Neuronal stem cell (in vitro differentiated cells): ENCODE data around the gene CNTN5.
A peak's percentile ranks its signal among the peaks of the same experiment; 100 is the strongest.

Experiments used
- DNase-seq: peaks from one replicate; pipeline ENCODE4 v3.0.0-alpha.2; 2013; ENCODE audit warnings: low spot score
- H2AFZ ChIP-seq: one replicate; pipeline ENCODE4 v1.6.1; 2013; ENCODE audit warnings: mild to moderate bottlenecking, low read length, inconsistent platforms
- H2AK5ac ChIP-seq: 2 replicates; pipeline ENCODE4 v1.6.1; 2013; ENCODE audit warnings: low read depth, mild to moderate bottlenecking, inconsistent platforms, low read length, moderate library complexity, mixed read lengths
- H2BK120ac ChIP-seq: 2 replicates; pipeline ENCODE4 v1.6.1; 2013; ENCODE audit warnings: low read depth, mild to moderate bottlenecking, inconsistent platforms, low read length, moderate library complexity, mixed read lengths
- H2BK12ac ChIP-seq: one replicate; pipeline ENCODE4 v1.6.1; 2013; ENCODE audit warnings: low read length, inconsistent platforms
- H2BK15ac ChIP-seq: 2 replicates; pipeline ENCODE4 v1.6.1; 2013; ENCODE audit warnings: mild to moderate bottlenecking, low read length, inconsistent platforms, mixed read lengths
- H2BK5ac ChIP-seq: one replicate; pipeline ENCODE4 v1.6.1; 2013; ENCODE audit warnings: inconsistent platforms, mild to moderate bottlenecking, low read length, moderate library complexity
- H3K14ac ChIP-seq: one replicate; pipeline ENCODE4 v1.6.1; 2013; ENCODE audit warnings: low read length, inconsistent platforms
- H3K18ac ChIP-seq: 2 replicates; pipeline ENCODE4 v1.6.1; 2013; ENCODE audit warnings: low read length, inconsistent platforms
- H3K23ac ChIP-seq: 2 replicates; pipeline ENCODE4 v1.6.1; 2013; ENCODE audit warnings: low read depth, mild to moderate bottlenecking, mixed read lengths, low read length, inconsistent platforms; ENCODE audit not compliant: poor library complexity
- H3K27ac ChIP-seq: replicated peaks from 3 replicates; pipeline ENCODE4 v1.5.1; 2013; ENCODE audit warnings: low read length, inconsistent platforms
- H3K27me3 ChIP-seq, 3 experiments: 2 replicates each; pipeline ENCODE4 v1.6.1; 2013; ENCODE audit warnings: low read length in 3 of 3, mild to moderate bottlenecking in 2 of 3, inconsistent platforms in 1 of 3, low read depth in 1 of 3, mixed read lengths in 1 of 3, moderate library complexity in 1 of 3; ENCODE audit not compliant: control insufficient read depth in 3 of 3, insufficient read depth in 3 of 3
- H3K36me3 ChIP-seq, 2 donors: replicated peaks in 1 of 2; 2 replicates each; pipeline ENCODE4 v1.6.1; 2013; ENCODE audit warnings: low read length in 2 of 2; ENCODE audit not compliant: control insufficient read depth in 2 of 2, insufficient read depth in 2 of 2
- H3K4ac ChIP-seq: 2 replicates; pipeline ENCODE4 v1.6.1; 2013; ENCODE audit warnings: inconsistent platforms, mild to moderate bottlenecking, low read length, moderate library complexity
- H3K4me1 ChIP-seq, 2 donors: 1 replicate in 1 of 2; 2 replicates in 1 of 2; pipeline ENCODE4 v1.6.1; 2013; ENCODE audit warnings: low read length in 2 of 2, low read depth in 1 of 2; ENCODE audit not compliant: control insufficient read depth in 2 of 2, insufficient read depth in 1 of 2
- H3K4me2 ChIP-seq: one replicate; pipeline ENCODE4 v1.6.1; 2013; ENCODE audit warnings: mild to moderate bottlenecking, low read length, inconsistent platforms; ENCODE audit not compliant: insufficient read depth, poor library complexity, severe bottlenecking
- H3K4me3 ChIP-seq, 2 donors: 2 replicates each; pipeline ENCODE4 v1.5.1; 2013; ENCODE audit warnings: low read length in 2 of 2, mild to moderate bottlenecking in 2 of 2, inconsistent platforms in 1 of 2, moderate library complexity in 1 of 2
- H3K79me1 ChIP-seq: one replicate; pipeline ENCODE4 v1.6.1; 2013; ENCODE audit warnings: low read depth, mild to moderate bottlenecking, inconsistent platforms, low read length, moderate library complexity
- H3K9ac ChIP-seq: one replicate; pipeline ENCODE4 v1.6.1; 2013; ENCODE audit warnings: mild to moderate bottlenecking, low read depth, low read length, inconsistent platforms; ENCODE audit not compliant: poor library complexity
- H3K9me3 ChIP-seq, 2 donors: replicated peaks in 1 of 2; 2 replicates each; pipeline versions ENCODE3 to v1.6.1; 2013; ENCODE audit warnings: low read length in 2 of 2, mild to moderate bottlenecking in 2 of 2, inconsistent platforms in 1 of 2, low read depth in 1 of 2, mixed read lengths in 1 of 2, moderate library complexity in 1 of 2; ENCODE audit not compliant: control insufficient read depth in 2 of 2, insufficient read depth in 1 of 2
- H4K8ac ChIP-seq: one replicate; pipeline ENCODE4 v1.6.1; 2013; ENCODE audit warnings: low read depth, mild to moderate bottlenecking, inconsistent platforms, low read length, moderate library complexity
- H4K91ac ChIP-seq: one replicate; pipeline ENCODE4 v1.6.1; 2013; ENCODE audit warnings: low read length, low read depth, mild to moderate bottlenecking, inconsistent platforms; ENCODE audit not compliant: poor library complexity
- WGBS, 2 donors: extraction: QIAGEN DNeasy Blood & Tissue Kit; methylation state at CpG; one replicate each; pipeline ENCODE4 v1.1.7; 2013; ENCODE audit warnings: missing lambda C conversion rate in 2 of 2, mixed read lengths in 1 of 2; ENCODE audit not compliant: insufficient read length in 2 of 2, insufficient replicate concordance in 1 of 2; ENCODE audit errors: extremely low coverage in 2 of 2; 5-methylcytosine and 5-hydroxymethylcytosine counted together

The CNTN5 gene

GRCh38 chr11:100340466-100341319 is 1319.9 kb downstream of the CNTN5 start:
- H3K27me3 ChIP-seq = no peaks in the 10 kb centered on the region
- H3K4ac ChIP-seq = no peak overlapping the region
- H3K4me3 ChIP-seq = no peak overlapping the region
- H3K9ac ChIP-seq = no peak overlapping the region
- no peak overlapping the region for H2BK15ac ChIP-seq
- H2AK5ac ChIP-seq = no peak overlapping the region
- no peak overlapping the region for H2BK12ac ChIP-seq
- peak overlapping the region; percentile 60 for H2AFZ ChIP-seq
- no peaks in the 10 kb centered on the region for H3K36me3 ChIP-seq
- no peak overlapping the region for H3K27ac ChIP-seq
- H3K79me1 ChIP-seq = peaks cover 2% of the 10 kb centered on the region
- DNase-seq = no peak
- no peak overlapping the region for H2BK5ac ChIP-seq
- H3K23ac ChIP-seq = no peak overlapping the region
- H4K91ac ChIP-seq = no peak overlapping the region
- peaks cover 0 to 4% of the 10 kb centered on the region in 2 donors for H3K4me1 ChIP-seq
- no peak overlapping the region for H3K18ac ChIP-seq
- H3K4me2 ChIP-seq = no peak overlapping the region
- no CpG with 5 or more reads among the region's 9 CpGs for WGBS, 2 donors
- H2BK120ac ChIP-seq = no peak overlapping the region
- H4K8ac ChIP-seq = no peak overlapping the region
- H3K9me3 ChIP-seq = peaks cover 3 to 4% of the 10 kb centered on the region in 2 donors
- H3K14ac ChIP-seq = no peak overlapping the region

- H4K8ac ChIP-seq = no peak overlapping the region
- no peak overlapping the region for H3K4ac ChIP-seq
- H3K4me2 ChIP-seq = no peak overlapping the region
- H2BK12ac ChIP-seq = no peak overlapping the region
- no peak overlapping the region for H3K4me3 ChIP-seq
- H2BK15ac ChIP-seq = no peak overlapping the region
- H3K4me1 ChIP-seq = no peaks in the 10 kb centered on the region
- no peak overlapping the region for H3K9ac ChIP-seq
- H2AFZ ChIP-seq = no peak overlapping the region
- H3K36me3 ChIP-seq = no peaks in the 10 kb centered on the region
- no peak overlapping the region for H3K14ac ChIP-seq
- no peak overlapping the region for H3K27ac ChIP-seq
- H2BK120ac ChIP-seq = no peak overlapping the region
- H3K18ac ChIP-seq = no peak overlapping the region
- no peak overlapping the region for H2AK5ac ChIP-seq
- no peak overlapping the region for H4K91ac ChIP-seq
- H3K23ac ChIP-seq = no peak overlapping the region
- H3K9me3 ChIP-seq = no peaks in the 10 kb centered on the region
- H3K79me1 ChIP-seq = no peaks in the 10 kb centered on the region
- H2BK5ac ChIP-seq = no peak overlapping the region
- DNase-seq = no peak
- H3K27me3 ChIP-seq = no peaks in the 10 kb centered on the region
These were observed 1332.3 kb downstream of the CNTN5 start for GRCh38 chr11:100353083-100353482.

- no peaks in the 10 kb centered on the region for H3K36me3 ChIP-seq
- no peak overlapping the region for H2BK5ac ChIP-seq
- no peak overlapping the region for H2BK15ac ChIP-seq
- no peak overlapping the region for H4K91ac ChIP-seq
- H3K4me1 ChIP-seq = no peaks in the 10 kb centered on the region
- H3K4me3 ChIP-seq = no peak overlapping the region
- no peak for DNase-seq
- H2AK5ac ChIP-seq = no peak overlapping the region
- H3K4ac ChIP-seq = no peak overlapping the region
- no peaks in the 10 kb centered on the region for H3K27me3 ChIP-seq
- no peak overlapping the region for H3K9ac ChIP-seq
- no peak overlapping the region for H2AFZ ChIP-seq
- no peak overlapping the region for H3K14ac ChIP-seq
- H3K4me2 ChIP-seq = no peak overlapping the region
- no peak overlapping the region for H3K23ac ChIP-seq
- H3K18ac ChIP-seq = no peak overlapping the region
- H4K8ac ChIP-seq = no peak overlapping the region
- no peak overlapping the region for H3K27ac ChIP-seq
- H2BK12ac ChIP-seq = no peak overlapping the region
- H3K9me3 ChIP-seq = no peaks in the 10 kb centered on the region
- no peak overlapping the region for H2BK120ac ChIP-seq
- no peaks in the 10 kb centered on the region for H3K79me1 ChIP-seq
These were observed 1334.0 kb downstream of the CNTN5 start for GRCh38 chr11:100354736-100355135.

- Histone ChIP-seq H3K4me2 (no peak overlapping the region), H2BK5ac (no peak overlapping the region), H3K4ac (no peak overlapping the region), H3K14ac (no peak overlapping the region), H3K27me3 (no peaks in the 10 kb centered on the region), H3K18ac (no peak overlapping the region), H3K9ac (no peak overlapping the region), H3K36me3 (no peaks in the 10 kb centered on the region), H3K27ac (no peak overlapping the region), H2AK5ac (no peak overlapping the region), H4K91ac (no peak overlapping the region), H2BK12ac (no peak overlapping the region), H2AFZ (peak overlapping the region; percentile 8), H3K23ac (no peak overlapping the region), H2BK15ac (no peak overlapping the region), H3K4me3 (no peak overlapping the region), H4K8ac (no peak overlapping the region), H2BK120ac (no peak overlapping the region), H3K79me1 (no peaks in the 10 kb centered on the region), H3K4me1 (no peaks in the 10 kb centered on the region), H3K9me3 (no peaks in the 10 kb centered on the region)
- no CpG with 5 or more reads among the region's 4 CpGs for WGBS, 2 donors
- no peak for DNase-seq
These were observed 1335.3 kb downstream of the CNTN5 start for GRCh38 chr11:100356035-100356434.
